ENCODE results near the gene PEX19.

DNA sequence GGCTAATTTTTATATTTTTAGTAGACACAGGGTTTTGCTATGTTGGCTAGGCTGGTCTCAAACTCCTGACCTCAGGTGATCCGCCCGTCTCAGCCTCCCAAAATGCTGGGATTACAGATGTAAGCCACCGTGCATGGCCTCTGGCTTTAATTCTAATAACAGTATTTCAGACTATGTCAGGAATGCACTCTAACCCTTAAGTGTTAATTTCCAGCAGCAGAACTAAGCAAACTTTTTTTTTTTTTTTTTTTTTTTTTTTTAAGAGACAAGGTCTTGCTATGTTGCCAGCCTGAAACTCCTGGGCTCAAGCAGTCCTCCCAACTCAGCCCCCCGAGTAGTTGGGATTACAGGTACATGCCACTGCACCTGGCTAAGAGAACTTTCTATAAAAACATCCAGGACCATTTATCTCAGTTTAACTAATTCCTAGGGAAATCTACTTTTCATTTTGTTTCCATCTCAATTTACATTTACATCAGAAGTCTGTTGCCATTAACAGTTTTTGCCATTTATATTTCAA is 29.1 kb downstream of the PEX19 start:
- TF ChIP-seq CTCF (IDR thresholded peaks at IDR 0.05; ENCODE audit: poor library complexity, severe bottlenecking) (no peak), REST (IDR thresholded peaks at IDR 0.05; ENCODE audit: borderline replicate concordance) (no peak)

Data from neural cell (in vitro differentiated cells).